Posterior cingulate gyrus (tissue), 11 donors: ENCODE results near the gene RBMS1.

Experiments
- DNase-seq, 10 donors: peaks; one replicate each; pipeline versions ENCODE4 v3.0.0 to v3.0.0-alpha.2; 2020 to 2021; ENCODE audit warnings: mixed read lengths in 3 of 10
- intact Hi-C: fragments of 100-400 bp; cut with DNase I; formaldehyde crosslinking; loops from one replicate; pipeline ENCODE4 v1.15.1; 2023

RBMS1 gene

DNA sequence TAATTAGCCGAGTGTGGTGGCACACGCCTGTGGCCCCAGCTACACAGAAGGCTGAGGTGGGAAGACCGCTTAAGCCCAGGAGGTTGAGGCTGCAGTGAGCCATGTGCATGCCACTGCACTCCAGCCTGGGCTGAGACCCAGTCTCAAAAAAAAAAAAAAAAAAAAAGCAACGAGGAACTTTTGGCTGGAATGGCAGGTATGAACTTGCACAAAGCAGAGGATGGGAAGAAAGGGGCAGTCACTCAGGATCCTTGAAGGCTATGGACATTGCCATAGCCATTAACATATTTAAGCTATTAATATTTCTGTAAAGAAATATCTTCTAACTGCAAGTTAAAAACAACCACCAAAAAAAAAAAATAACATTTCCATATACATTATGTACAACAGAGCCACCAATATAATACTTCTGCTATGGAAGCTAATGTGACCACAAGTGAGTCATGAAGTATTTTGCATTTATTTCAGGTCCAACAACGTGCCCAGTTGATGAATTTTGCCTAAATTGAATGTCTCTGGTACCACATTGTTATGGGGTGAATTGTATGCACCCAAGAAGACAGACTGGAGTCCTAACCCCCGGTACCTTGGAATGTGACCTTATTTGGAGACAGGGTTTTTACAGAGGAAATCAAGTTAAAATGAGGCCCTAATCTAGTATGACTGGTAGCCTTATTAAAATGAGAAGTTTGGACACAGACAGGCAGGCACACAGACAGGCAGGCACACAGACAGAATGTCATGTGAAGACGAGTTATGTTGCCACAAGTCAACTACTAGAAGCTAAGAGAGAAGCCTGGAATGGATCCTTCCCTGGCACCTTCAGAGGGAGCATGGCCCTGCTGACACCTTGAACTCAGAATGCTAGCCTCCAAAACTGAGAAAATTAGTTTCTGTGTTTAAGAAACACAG, 102.8 kb downstream of the RBMS1 start:
- intact Hi-C loops: no loop called here
- no peak for DNase-seq

DNA sequence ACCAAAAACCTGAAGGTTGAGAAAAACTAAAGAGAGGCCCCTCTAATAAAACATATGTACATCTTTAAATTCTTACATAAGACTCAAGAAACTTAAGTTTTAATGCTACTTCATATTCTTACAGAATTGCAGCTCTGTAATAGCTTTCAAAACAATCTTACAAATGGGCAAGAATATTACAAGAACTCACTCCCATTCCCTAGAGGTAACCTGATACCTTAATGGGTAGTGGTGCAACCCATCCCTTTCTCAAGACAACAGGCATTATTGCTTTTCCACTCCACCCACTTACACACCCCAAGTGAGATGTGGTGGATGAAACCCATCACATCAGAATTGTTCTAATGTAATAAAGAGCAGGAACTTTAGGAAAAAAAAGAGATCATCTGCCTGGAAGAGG, 103.7 kb downstream of the RBMS1 start:
- intact Hi-C loops: no loop called here
- no peak for DNase-seq

DNA sequence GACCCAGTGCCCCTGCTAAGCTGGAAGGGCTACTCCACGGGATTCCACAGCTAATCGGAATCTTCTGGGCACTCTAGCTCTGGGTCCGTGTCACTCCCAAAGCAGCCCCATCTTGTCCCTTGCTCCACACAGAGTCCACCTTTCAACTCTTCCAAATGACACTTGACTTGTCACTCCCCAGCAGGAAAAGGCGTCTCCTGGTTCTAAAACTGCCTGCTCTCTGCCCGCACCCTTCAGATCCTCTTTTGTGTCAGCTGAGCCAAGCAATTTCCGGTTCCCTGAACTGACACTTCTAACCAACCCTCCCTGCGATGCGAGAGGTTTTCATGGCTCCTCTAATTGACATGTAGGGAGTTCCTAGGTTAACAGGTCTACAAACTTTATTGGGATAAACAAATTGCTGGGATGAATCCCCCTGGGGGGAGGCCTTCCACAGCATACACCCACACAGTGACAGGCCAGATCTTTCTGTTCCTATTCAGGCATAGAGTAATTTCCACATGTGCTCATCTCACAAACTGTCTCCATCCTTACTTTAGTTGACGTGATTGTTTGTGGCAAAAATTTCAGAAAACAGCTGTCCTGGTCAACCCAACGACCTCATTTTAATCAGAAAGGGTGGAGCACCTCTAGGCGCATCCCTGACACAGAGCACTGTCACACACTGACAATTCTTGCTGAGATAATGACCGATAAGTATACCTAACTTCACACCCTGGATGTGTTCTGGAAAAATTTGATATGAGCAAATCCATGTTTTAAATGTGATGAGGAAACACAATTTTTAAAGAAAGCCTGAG, 104.9 kb downstream of the RBMS1 start:
- DNase-seq: peak in 1 of 10 donors; percentile 26
- intact Hi-C loops: no loop called here

DNA sequence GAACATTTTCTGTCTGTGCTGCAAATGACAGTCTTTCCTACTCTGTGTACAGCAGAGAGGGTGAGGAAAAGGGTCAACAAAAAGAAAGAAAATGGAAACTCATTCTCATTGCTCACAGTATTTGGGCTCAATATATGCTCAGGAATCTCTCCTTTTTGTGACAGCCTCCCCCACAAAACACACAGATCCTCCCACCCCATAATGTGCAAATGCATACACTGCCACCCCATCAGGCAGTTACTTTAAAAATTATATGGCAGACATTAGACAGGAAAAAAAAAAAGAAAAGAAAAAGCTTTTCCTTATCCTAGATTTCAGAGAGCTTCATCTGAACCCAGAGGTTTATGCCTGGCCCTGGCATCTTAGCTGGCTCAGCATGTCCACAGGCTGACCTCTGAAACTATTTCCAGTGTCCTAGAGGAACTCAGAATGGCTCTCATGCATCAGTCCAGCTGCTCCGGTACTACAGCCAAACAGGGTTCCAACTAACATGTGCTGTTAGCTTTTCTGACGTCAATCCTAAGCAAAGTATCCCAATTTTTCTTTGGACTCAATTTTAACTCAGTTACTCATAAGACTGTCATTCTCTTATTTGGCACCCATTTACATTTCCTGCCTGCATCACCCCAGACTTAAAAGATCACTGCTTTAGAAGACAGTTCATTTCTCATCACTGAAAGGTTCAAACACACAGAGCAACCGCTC, 105.9 kb downstream of the RBMS1 start:
- intact Hi-C loops: no loop called here
- DNase-seq: no peak

DNA sequence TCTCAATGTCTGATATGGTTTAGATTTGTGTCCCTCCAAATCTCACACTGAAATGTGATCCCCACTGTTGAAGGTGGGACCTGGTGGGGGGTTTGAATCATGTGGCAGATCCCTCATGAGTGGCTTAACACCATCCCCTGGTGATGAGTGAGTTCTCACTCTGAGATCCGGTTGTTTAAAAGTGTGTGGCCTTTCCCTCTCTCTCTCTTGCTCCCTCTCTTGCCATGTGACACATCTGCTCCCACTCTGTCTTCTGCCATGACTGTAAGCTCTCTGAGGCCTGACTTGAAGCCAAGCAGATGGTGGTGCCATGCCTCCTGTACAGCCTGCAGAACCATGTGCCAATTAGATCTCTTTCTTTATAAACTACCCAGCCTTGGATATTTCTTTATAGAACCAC, 108.8 kb downstream of the RBMS1 start:
- intact Hi-C loops: no loop called here
- no peak for DNase-seq

DNA sequence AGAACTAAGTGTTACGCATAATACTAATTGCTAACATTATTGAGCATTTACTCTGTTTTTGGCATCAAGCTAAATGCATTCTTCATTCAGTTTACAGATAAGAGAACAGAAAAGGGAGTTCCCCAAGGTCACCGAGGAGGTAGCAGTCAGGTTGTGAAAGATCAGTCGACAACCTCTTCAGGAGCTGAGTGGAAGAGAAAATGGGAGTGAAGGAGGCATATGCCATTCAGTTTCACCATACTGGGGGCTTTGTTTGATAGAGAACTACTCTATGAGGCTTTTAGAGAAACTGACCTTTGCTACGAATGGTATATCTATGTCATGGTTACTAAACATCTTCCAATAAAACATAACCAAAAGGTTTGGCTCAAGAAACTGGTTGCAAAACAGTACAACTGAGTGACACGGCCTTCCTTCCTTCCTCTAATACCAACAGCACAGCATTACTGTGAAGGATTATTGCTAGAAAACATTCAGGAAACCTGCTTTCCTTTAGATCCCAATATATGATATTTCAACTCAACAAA, 112.1 kb downstream of the RBMS1 start:
- no peak for DNase-seq
- intact Hi-C loops: no loop called here

DNA sequence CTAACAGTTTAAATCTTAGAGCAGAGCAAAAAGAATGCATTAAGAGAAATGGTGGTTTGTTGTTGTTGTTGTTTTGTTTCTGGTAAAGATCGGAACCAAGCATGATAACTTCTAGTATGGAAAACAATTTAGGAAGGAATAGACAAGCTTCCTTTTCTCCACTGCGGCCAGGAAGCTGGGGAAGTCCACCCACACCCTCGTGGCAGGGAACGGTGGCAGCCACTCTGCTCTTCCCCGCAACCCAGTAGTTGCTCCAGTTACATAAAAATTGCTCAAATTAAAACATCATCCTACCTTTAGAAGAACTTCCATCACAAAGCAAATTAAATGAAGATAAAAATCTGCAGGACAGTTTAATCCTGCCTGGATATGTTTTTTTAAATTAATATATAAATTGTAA, 113.0 kb downstream of the RBMS1 start:
- intact Hi-C loops: no loop called here
- peak in 4 of 10 donors; percentile 16 to 89 (median 80) for DNase-seq

DNA sequence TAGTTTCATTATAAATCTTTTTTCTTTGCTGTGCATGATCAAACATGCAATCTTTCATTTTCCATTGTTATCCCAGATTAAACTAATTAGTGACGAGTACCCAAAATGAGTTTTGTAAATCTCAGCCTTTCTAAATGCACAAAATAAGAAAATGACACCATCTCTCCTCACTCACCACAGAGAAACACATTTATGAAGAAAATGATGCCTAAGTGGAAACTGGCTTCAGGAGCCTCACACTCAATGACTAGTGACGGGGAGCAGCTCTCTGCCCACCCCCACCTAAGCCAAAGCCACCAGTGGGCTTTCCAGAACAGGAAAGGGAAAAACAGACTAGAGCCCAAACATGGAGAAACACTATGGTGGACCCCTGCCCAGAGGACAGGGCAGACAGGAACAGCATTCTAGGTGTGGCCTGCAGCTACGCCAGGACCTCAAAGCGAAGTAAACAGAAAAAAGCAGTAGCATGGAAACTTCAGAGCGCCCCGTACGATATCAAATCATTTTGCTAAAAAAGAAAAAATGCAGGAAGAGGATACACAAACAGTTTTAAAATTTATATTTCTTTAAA, 113.5 kb downstream of the RBMS1 start:
- no peak for DNase-seq
- intact Hi-C loops: no loop called here

DNA sequence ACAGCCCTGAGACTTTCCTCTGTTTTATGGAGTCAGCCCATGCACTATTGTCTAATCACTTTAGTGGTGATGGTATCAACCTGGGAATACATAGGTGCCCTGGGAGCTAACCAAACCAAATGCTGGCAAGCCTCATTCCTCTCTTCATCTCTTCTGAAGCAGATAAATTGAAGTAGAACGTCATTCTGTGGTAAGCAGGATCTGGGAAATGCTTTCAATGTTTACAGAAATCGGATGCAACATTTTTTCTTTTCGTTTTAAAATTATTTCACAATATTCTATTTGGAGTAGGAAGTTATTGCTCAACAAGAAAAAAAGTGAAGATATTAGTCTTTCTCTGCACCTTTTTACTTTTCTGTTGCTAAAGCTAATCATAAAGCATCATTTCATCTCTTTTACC, 114.2 kb downstream of the RBMS1 start:
- DNase-seq: no peak
- intact Hi-C loops: no loop called here

DNA sequence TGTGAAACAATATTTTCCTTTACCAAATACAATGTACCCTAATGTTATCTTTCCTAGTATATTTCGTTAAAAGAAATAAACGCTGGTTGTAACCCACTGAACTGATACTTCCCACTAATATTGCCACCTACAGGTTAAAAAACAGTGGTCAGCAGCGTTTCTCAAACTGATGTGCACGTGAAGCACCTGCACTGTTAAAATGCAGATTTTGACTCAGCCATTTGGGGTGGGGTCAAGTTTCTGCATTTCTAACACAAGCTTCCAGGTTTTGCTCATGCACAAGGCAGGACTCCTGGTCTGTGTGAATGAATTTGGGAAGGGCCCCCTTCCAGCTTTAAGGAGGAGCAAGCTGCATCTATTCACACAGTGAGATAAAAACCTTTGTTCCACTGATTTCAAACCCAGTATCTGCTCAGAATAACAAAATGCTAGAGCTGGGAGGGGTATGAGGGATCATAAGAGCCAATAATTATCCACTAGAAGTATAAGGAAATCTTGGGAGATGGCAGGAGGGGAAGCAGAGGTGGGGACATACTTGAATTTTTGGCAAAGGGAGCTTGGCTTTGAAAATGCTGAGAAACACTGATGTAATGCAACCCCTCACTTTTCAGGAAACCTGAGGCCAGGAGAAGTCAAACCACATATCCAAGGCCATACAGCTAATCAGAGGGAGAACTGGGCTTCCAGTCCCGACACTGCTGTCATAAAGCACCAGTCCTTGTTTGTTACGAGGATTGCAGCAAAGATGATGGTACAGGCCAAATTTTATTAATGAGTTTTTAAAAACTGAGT, 116.2 kb downstream of the RBMS1 start:
- no peak for DNase-seq
- intact Hi-C loops: no loop called here

DNA sequence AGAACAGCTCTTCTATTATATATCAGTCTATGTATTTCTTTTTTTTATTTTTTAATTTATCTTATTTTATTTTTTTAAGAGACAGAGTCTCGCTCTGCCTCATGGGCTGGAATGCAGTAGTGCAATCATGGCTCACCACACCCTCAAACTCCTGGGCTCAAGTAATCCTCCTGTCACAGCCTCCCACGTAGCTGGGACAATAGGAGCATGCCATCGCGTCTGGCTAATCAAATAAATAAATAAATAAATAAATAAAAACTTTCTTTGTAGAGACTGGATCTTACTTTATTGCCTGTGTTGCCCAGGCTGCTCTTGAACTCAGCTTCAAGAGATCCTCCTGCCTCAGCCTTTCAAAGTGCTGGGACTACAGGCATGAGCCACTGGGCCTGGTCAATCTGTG, 117.0 kb downstream of the RBMS1 start:
- no peak for DNase-seq
- intact Hi-C loops: no loop called here

DNA sequence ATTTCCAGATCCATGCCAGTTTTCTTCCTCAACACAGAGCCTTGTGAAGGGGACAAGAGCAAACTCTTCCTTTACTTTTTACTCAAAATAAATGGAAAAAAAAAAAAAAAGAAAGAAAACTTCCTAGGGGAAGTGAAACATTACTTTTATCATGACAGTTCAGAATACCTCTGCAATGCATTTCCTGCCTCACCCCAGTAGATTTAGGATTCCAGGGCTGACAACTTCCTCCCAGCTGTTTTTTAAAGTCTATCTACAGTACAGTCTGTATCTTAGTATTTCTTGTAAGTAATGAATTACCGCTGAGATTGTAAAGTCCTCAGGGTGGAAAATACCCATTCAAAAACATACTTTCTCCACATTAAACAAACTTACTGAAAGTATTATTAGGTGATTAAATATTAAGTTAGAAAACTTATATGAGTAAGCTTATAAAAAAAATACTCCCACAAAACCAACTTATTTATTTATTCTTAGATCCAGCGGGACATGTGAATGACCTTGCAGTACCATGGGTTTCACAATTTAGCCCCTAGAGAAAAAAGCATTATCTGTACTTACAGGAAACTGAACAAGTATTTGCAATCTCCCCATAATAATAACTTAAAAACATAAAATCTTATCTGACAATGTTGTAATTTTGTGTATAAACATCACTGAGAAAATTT, 117.7 kb downstream of the RBMS1 start:
- no peak for DNase-seq
- intact Hi-C loops: no loop called here

DNA sequence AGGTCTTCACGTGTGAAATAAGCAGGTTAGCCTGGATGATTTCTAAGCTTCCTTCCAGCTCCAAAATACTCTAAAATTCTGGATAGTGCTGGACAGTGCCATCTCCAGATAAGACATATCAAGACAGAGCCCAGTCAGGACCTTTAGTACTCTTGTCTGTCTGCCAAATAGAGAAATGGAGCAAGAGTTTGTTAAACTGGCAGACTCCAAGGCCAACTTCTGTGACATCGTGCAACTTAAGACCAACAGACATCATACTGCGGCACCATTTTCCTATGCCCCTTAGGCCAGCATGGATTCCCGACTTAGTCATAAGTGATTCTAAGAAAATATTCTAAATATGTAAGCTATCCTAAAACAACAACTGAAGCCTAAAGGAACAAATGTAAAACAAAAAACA, 118.6 kb downstream of the RBMS1 start:
- intact Hi-C loops: no loop called here

DNA sequence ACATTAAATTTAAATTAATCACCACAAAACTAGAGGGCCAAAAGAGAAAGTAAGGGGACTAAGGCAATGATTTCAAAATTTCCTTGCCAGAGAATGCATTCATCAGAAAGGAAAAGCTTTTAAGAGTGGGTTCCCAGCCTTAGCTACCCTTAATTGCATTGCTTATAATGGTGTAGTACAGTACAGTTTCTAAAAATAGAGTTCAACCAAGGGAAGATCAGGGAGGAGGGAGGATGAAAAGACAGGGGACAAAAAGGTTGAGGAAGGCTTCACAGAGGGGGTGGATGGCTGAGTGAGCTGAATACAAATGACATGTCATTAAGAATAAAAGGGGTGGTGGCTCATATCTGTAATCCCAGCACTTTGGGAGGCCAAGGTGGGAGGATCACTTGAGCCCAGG, 119.9 kb downstream of the RBMS1 start:
- DNase-seq: no peak
- intact Hi-C loops: no loop called here

More for the DNA sequence above, 118.6 kb downstream of the RBMS1 start:
- DNase-seq: no peak

DNA sequence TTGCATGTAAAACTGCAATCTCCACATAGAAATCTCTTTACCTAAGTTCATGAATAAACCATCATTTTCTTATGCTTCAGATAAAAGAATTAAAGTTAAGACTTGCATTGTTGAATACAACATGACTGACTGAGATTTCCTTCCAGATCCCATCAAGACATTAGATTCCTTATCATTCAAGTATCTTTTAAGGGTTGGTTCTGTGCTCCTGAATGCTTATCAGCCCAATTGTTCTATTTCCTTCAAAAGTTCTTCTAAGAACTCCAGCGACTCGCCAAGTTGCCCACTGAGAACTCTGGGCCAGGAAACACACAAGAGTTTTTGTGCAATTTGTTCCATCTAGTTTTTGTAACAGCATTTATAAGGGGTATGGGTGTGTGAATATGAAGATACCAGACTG, 120.3 kb downstream of the RBMS1 start:
- DNase-seq: no peak
- intact Hi-C loops: no loop called here

DNA sequence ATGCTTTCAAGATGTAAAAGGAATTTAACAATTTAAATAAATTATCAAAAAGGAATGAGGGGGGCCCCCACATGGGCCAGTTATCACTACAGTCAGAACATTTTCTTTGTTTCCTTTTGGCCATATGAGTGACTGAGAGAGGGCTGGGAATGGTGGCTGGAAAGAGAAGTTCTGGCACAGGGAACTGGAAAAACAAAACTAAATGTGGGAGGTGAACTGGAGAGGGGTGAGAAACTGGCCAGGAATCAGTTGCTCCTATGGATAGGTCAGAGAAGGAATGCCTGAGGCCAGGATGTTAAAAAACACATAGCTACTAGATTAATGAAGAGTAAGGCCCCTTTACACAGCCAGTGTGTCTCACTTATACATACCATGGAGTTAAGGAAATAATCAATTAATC, 121.0 kb downstream of the RBMS1 start:
- DNase-seq: no peak
- intact Hi-C loops: no loop called here

DNA sequence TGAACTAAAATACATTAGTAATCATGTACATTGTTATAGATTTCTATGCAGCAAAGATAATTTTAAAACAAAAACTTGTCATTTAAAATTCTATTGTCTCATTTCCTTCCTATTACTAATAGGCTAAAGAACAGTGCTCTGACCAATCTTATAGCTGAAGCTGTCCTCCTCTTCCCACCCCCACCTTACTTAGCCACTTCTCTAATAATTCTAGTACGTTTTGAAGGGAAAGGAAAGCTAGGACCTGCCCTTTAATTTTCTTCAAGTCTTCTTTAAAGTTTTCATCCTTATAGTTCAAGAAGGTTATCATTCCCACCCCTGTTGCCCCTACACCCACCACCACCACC, 121.6 kb downstream of the RBMS1 start:
- no peak for DNase-seq
- intact Hi-C loops: no loop called here

DNA sequence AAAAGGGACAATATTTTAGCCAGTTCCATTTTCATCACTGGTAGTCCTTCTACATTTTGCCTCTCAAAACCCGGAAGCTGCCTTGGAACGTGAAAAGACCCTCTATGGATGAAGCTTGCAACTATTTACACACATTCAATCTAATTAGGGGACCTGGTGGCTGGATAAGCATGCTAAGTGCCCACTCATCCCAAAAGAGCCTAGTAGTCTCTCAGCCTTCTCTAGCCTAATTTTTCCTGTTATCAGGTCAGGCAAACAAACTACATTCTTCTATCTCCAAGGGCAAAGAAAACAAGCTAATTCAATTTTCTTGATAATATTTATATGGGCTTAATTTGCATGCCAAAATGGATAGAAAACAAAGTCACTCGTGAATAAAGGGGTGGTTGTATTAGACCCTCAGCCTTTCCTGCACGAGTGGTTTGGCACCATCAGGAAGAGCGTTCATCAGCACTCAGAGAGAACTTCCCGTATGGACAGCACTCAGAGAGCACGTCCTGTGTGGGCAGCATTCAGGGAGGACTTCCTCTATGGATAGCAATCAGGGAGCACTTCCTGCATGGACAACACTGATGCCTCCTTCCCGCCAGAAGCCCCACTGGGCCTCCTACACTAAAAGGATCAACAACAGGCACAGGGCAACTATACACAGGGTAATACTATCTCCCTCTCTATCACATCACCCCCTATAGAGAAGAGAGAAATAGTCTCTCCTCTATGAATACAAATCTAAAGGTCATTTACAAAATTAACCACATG, 122.2 kb downstream of the RBMS1 start:
- no peak for DNase-seq

More for the DNA sequence above, 122.2 kb downstream of the RBMS1 start:
- intact Hi-C loops: no loop called here
